AG09319 (cell line): ENCODE results near the gene ATP2B1.

Experiments used
- DNase-seq: peaks from one replicate; pipeline ENCODE4 v3.0.0-alpha.2; 2010; ENCODE audit warnings: low read depth; ENCODE audit errors: extremely low read depth
- CTCF ChIP-seq: IDR thresholded peaks from 2 replicates; pipeline ENCODE4 v1.5.1; 2011; ENCODE audit warnings: low read depth, mild to moderate bottlenecking, inconsistent platforms, low read length, moderate library complexity

The ATP2B1 gene

DNA sequence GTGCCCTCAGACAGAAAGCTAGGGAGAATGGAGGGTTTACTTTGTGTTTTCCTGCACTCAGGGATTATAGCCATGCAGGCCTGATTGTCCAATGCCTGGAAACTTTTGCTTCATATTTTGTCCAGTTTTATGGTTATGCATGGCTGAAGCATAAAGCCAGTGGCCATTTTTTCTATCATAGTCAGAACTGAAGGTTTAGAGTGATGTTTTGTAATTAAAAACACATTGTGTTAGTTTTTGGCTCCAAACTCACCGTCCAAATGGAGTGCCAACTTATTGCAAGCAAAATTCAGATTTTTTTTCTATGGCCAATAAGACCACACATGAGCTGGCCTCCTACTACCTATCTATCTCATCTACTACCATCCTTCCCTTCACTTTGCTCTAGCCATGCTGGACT lies 40.2 kb upstream of the ATP2B1 start:
- TF ChIP-seq CTCF, result no peak
- no peak for DNase-seq

DNA sequence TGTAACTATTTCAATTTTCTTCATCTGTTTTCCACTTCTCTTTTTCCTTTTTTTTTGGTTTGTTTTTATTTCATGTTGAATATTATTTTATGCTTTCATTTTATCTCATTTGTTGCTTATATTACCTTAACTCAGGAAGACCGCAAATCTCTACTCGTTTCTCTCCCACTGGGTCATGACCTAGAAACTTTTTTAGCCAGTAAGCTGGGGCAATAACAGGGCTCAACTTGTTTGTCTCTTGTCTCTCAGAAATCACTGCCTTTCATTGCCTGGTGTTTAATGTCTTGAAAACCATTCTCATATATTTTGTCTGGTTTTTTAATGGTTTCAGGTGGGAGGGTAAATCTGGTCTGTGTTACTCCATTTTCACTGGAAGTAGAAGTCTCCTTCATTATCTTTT lies 36.6 kb upstream of the ATP2B1 start:
- DNase-seq, result no peak
- TF ChIP-seq CTCF, result no peak

- no peak for DNase-seq
- no peak for TF ChIP-seq CTCF
These were observed 33.8 kb upstream of the ATP2B1 start for GRCh38 chr12:89742337-89743022.

GRCh38 chr12:89740943-89741342 lies 32.3 kb upstream of the ATP2B1 start:
- DNase-seq, result no peak
- TF ChIP-seq CTCF, result no peak

DNA sequence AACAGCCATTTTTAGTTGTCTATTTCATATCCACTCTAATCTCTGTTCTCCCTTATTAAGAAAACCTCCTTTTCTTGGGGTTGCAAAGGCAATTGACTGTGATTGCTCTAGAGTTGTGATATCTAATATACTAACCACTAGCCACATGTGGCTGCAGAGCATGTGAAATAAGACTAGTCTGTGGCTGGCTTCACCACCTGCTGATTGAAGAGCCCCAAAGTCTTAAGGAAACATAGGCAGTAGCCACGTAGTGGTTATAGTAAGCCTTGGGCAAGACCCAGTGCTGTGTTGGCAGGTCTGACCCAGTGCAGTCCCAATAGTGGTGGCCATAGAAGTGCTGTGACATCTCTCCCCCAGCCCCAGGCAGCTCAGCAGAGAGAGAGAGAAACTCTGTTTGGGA lies 28.4 kb upstream of the ATP2B1 start:
- no peak for DNase-seq
- no peak for TF ChIP-seq CTCF

- no peak for TF ChIP-seq CTCF
- DNase-seq, result no peak
These were observed 25.1 kb upstream of the ATP2B1 start for GRCh38 chr12:89733579-89734201.

DNA sequence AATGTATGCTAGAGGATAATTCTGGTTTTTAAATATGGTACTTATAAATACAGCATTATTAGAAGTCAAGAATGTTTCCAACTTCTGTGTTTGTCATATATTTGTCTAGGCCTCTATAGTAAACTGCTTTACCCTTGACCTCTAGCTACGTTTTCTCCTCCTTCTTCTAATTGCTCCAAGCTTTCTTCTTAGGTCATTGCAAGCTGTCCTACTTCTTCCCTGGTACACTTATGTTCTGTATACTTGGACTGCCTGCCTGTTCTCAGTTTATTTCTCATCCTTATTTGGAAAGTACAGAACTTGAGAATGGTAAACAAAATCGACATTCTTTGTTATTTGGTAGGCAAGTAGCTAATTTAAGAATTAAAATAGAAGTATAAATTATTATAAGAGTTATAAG lies 23.9 kb upstream of the ATP2B1 start:
- DNase-seq, result no peak
- TF ChIP-seq CTCF, result no peak
